NAMALWA (cell line): ENCODE results near the gene TMEM54.

Experiments used
- DNase-seq: peaks from one replicate; pipeline ENCODE4 v3.0.0-alpha.2; 2015; ENCODE audit warnings: low spot score

TMEM54 gene

DNA sequence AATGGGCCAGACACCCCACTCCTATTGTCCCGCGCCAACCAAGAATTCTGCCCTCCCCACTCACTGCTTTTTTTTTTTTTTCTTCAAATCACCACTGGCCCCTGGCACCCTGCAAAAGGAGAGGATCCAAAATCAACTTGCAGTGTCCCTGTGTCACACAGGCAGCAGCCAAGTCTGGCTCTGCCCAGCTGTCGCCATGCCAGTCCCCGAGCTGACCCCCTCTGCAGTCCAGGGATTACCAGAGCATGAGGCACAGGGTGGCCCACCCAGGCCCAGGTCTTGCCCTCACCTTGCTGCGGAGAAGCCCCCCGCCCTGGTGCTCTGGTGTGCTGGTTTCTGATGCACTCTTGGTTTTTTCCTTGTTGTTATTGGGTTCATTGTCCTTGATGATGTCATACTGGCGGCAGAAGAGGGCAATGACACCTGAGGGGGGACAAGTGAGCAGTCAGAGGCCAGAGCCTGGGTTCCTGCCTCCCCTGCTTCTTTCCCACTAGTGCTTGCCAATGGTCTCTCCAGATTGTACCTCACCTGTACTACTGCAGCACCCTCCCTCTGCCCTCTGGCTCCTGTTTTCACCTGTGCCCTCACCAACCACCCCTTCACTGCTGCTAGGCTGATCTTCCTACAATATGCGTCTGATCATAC, 36.7 kb downstream of the TMEM54 start:
- DNase-seq, result no peak

DNA sequence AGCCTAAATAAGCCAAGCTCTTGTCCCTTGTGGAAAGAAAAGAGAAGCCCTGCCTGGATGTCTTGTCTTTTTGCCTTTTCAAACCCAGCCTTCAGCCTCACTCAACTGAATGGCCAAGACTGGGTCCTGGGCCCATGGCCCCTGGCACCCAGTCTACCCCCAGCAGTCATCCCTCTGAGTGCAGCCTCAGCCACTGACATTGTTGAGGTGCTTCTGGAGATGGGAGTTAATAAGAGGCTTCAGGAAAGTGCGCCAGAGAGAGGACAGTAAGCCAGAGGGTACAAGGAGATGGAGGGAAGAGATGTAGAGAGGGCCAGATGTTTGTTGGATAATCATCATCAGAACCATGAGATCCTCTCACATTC, 37.3 kb downstream of the TMEM54 start:
- no peak for DNase-seq

DNA sequence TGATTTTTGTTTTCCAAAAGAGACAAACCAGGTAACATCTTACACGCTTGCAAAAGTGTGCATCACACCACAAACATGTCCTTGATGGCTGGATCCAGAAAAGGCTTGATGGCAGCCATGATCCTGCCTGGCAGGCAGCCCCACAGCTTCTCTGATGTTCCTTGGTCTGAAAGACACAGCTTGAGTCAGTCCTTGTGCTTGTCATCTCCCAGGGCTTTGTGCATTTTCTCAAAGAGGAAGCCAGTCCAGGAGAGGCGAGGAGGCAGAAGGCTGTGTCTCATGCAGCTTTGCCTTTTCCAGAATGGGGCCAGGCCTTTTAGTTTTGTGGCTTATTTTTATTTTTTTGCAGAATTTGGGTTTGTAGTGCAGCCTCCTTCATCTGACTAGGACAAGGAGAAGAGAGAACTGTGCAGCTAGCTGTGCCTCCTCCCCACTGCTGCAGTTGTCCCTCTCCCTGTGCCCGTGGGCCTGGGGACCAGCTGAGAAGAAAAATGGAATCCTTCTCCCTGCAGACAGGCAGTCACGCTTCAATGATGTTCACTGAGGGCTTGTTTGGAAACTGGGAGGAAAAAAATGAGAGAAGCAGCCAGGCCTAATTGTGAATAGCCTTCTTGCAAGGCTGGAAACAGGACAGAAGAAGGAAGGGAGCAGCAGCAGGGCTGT, 37.8 kb downstream of the TMEM54 start:
- DNase-seq, result no peak

- no peak for DNase-seq
These were observed 39.1 kb downstream of the TMEM54 start for GRCh38 chr1:32861904-32862695.

DNA sequence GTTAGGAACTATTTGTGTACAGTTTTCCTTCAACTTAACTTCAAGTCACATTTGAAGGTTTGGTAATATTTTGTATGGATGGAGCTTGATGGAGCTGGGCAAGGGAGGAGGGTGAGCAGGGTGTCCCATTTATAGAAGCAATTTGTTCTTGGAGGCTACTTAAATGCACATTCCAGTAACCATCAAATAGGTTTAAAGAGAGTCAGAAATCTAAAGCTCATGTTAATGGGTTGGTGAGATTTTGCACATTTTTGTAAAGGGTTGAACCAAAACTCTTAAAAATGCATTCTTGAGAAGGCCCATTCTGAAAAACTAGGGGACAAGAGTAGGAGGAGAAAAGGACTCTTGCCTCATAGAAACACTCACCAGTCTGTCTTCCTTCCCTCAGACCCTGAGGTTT, 40.6 kb downstream of the TMEM54 start:
- DNase-seq, result no peak

DNA sequence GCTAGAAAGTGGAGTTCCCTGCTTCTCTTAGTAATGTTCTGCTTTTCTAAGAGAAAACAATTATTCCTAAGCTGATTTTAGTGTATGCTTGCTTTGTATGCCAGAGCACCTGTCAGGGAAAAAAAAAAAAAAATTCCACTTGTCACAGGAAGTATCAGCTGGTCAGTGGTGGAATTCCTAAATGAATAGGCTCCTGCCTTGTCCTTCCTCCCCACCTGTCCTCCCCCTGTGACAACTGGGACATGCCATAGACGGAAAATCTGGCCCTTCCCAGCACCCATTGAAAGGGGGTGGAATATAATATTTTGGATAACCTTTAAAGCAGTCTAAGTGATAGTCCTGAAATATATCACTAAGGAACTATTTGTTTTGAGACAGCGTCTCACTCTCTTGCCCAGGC, 41.3 kb downstream of the TMEM54 start:
- DNase-seq, result no peak

GRCh38 chr1:32858791-32859190, 42.4 kb downstream of the TMEM54 start:
- DNase-seq, result no peak

DNA sequence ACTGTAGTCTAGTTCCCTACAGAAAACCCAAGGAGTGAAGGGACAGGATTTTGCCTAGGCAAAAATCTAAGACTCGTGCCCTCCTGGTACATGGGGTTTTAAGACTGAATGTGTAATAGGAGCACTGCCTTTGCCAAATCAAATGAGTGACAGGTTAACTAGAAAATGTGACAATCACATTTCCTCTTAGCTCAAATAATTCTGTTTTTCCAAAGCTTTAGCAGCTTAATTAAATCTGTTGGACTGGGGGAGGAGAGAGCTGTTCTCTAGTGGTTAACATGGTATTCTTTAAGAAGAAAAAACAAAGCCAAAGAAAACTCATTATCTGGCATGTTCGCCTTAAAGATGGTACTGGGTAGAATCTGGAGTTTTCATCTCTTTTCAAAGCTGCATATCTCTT, 43.1 kb downstream of the TMEM54 start:
- no peak for DNase-seq

GRCh38 chr1:32855861-32856617, 45.1 kb downstream of the TMEM54 start:
- DNase-seq, result no peak

DNA sequence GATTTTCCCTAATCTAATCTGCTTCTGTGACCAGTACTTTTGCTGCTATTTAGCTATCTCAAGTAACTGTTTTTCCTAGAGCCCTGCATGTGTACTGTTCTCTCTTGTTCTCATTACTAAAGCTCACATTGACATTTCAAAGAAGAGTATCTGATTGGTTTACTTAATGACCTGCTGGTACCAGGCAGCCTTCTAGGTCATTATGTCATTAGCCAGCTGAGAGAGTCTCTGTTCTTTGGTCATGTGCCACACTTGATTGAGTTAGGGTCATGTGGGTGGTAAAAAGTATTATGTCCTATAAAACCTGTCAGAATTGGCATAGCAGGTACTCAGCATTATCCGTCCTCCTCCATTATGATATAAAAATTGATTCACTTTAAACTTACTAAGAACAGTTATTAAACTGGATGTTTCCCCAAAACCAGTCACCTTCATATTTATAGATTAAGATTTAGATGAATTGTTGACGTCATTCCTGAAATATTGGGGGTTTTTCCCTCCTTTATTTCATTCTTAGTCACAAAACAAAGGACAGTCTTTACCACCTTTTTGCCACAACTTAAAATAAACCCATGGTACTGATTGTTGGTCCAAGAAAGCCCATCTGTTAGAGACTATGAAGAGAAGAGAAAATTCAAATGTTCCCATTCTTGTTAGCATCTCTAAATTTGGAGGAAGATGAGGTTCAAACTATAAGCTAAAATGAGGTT, 52.7 kb downstream of the TMEM54 start:
- no peak for DNase-seq
